GM19239 (cell line): ENCODE results near the gene MLN.

Source experiments
- DNase-seq: peaks from one replicate; pipeline ENCODE4 v3.0.0; 2011; ENCODE audit warnings: low spot score; ENCODE audit not compliant: insufficient read length
- FAIRE-seq: peaks from 2 replicates; lab custom pipeline; 2011; peaks lifted over from hg19 to GRCh38; lab: Jason Lieb, UNC

Gene MLN

GRCh38 chr6:33791620-33792019 lies 12.2 kb downstream of the MLN start:
- DNase-seq, result no peak

GRCh38 chr6:33790910-33791309 lies 12.9 kb downstream of the MLN start:
- no peak for FAIRE-seq

More at GRCh38 chr6:33791620-33792019, 12.2 kb downstream of the MLN start:
- no peak for FAIRE-seq

GRCh38 chr6:33790379-33790778 lies 13.4 kb downstream of the MLN start:
- FAIRE-seq (no peak), DNase-seq (no peak)

More at GRCh38 chr6:33790910-33791309, 12.9 kb downstream of the MLN start:
- DNase-seq, result no peak

- FAIRE-seq (no peak), DNase-seq (no peak)
These were observed 14.3 kb downstream of the MLN start for GRCh38 chr6:33789550-33789895.

DNA sequence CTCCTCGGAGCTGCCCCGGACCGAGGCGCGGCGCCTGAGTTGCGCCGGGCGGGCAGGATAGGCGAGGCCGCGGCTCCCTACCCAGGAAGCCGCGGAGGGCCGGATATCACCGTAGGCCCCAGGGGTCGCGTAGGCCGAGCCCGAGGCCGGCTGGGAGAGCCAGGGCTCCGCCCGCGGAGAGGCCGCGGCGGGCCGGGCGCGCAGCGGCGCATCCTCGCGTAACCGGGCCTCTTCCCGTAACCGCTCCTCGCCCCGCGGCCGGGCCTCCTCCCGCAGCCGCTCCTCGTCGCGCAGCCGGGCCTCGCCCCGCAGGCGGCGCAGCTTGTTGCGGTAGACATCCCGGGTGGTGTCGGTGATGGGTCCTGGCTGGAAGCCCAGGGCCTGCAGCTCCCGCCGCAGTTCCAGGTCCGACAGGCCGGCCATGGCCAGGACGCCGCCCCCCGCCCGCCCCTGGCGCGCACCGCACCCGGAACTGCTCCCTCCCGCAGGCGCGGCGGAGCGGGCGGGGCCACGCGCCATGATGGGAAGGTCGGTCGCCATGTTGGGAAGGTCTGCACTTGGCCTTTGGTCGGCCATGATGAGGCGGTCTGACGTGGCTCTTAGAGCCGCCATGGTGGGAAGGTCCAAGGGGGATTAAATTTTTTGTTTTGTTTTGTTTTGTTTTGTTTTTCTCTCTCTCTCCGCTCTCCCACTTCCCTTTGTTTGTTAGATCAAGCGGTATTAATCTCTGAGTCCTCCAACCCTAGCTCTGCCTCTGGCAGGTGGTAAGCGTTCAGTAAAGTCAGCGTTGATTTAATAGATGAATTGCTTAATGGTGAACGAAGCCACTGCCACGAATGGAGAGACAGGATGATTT lies 14.9 kb downstream of the MLN start, which contains the start of gene LEMD2:
LEMD2 (minus strand) TSS at position 437 of the 856 bp plus-strand sequence; CDS start at position 423, 14 bp downstream.
- peak; percentile 92 for FAIRE-seq
- DNase-seq, result peak; percentile 96

DNA sequence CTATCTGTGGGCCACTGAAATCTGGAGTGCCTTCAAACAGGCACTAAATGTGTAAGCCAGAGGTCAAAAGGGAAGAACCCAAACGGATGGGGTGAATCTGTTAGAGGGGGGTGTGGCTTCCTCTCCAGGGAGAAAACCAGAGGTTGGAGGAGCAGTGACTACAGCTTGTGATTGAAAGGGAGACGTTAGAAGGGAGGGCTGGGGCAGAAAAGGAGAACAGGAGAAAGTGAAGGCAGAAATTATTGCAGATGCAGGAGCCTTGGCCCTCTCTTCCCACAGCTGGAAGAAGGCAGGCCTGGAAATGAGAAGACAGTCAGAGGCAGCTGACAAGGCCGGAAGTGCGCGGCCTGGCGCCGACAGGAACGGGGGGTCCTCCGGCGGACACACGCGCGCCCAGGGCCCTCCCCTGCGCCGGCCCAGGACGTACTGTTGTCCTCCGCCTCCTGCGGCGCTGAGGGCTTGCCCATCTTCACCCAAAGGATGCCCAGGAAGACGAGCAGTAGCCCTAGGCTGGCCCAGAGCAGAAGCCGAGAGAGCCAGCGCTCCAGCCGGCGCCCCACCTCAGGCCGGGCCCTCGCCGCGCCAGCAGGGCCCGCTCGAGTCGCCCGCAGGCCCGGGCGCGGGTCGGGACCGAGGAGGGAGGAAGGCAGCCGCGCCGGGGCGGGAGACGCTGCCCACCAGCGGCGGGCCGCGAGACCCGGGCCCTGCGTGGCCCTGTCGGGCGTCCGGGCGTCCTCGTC lies 15.7 kb downstream of the MLN start:
- FAIRE-seq, result peak; percentile 72

DNA sequence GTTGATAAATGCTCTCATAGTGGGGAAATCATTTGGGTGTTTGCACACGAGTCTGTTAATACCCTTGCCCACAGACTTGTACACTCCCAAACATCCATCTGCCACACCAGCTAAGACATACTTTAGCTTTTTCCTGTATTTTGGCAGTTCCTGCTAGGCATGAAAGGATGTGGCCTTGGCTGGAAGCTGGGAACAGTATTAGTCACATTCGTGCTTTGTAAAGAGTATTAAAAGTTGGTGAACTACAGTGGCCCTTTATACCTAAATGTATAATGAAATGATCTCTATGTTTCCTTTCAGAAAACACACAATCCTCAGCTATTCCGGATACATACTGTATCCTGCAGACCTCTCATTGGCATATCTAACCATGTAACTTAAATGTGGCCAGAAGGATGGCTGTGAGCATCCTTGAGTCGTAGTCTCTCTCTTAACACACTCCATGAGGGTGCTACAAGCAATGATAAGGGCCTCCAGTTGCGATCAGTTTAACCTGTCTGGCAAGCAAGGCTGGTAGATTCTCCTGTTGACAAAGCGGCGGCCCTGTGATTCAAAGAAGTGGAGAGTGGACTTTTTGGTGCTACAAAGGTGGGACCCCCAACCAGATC lies 16.4 kb downstream of the MLN start:
- DNase-seq (no peak), FAIRE-seq (no peak)

More for the DNA sequence above, 15.7 kb downstream of the MLN start:
- peak; percentile 82 for DNase-seq

GRCh38 chr6:33786736-33787135 lies 17.1 kb downstream of the MLN start:
- no peak for FAIRE-seq
- no peak for DNase-seq

- FAIRE-seq (no peak), DNase-seq (no peak)
These were observed 18.0 kb downstream of the MLN start for GRCh38 chr6:33785778-33786177.

DNA sequence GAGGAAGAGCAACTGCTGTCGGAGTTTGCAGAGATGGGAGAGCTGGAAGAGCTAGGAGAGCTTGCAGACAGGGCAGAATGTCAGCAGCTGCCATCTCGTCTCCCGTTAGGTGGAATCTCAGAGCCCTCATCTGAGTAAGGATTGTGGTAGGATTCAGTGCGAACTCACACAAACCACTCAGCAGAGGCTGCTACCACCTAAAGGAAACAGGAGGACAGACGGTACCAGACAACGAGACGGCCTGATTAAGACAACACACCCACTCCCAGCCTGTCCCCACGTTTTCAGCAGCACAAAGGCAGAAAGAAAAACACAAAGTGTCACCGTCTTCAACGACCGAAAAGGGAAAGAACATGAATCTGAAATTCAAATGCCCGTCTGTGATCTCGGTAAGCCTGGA lies 19.0 kb downstream of the MLN start:
- no peak for DNase-seq
- FAIRE-seq, result no peak

DNA sequence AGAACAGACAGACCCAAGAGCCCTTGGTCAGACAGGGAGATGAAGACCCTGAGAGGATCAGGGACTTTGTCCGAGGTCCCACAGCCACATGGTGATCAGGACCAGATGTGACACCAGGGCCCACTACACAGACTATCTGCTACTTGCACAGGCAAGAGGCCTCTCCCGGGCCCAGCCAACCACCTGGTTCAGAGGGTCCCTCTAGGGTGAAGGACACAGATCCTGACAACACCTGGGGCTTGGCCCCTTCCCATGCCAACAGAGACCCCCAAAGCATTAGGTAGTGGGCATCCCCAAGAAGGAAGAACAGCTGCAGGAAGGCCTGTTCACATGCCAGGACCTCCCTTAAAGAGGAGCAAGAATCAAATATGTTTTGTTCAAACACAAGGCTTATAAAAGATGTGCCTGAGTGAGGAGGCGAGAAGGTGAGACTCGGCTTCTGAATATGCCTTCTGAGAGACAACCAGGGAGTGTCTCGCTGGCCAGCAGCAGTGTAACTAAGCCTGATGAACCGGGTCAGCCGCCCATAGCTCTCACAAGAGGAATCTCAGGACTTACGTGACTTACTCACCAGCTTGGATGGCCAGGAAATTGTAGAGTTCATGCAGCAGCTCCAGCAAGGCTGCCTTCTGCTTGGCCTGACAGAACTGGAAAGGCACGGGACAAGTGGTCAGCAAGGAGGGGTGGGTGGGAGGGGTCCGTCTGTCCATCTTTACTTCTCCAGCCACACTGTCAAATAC lies 19.9 kb downstream of the MLN start:
- FAIRE-seq, result no peak

DNA sequence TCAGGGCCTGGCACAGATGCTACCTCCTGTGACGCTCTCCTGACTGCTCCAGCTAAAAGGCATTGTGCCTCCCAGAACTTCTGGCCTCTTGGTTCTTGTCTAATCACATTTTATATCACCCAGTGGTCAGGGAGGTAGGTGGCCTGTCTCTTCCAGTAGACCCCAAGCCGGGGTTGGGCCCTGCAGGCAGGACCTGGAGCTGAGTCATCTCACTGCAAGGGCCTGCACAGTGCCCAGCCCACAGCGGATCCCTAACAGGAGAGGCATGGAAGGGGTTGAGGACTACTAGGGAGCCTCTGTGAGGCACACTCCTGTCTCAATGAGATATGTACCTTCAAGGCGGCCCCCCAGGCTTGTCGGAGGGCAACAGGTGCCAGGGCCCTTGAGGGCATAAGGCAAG lies 21.2 kb downstream of the MLN start:
- no peak for DNase-seq
- FAIRE-seq, result no peak

More for the DNA sequence above, 19.9 kb downstream of the MLN start:
- DNase-seq, result no peak

DNA sequence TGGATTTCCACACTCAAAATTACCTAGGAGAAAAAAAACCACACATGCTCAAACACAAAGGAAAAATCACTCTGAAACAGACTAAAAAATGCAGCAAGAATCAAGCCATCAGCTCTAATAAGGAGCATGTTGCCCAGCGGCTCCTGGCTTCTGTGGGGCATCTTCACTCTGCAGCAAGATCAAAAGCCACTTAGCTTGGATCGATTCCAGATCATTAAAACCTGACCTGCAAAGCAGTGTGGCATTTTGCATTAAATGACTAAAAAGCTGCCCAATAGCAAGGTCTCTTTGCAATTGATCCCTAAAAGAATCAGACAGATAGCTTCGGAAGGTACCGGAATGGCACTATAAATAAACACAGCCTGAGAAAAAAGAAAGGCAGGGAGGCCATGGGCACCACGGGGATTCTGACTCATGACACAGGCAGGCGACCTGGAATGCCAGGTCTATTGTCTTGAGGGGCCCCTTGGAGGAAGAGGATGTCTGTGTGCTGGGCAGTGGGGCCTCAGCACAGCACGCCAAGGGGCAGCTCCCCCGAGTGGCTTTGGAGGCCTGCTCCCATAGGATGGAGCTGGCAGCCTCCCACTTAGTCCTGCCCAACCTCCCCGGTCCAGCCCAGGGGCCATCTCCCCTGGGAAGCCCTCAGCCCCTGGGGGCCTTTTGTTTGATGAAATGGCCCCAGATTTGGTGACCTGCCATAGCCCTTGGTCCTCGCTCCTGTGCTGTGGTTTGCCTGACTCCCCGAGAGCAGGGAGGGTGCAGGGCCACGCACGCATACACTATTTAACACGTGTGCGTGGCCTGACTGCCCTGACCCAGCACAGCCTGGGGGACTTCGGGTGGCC lies 22.4 kb downstream of the MLN start:
- FAIRE-seq (no peak), DNase-seq (no peak)

GRCh38 chr6:33779895-33780294 lies 23.9 kb downstream of the MLN start:
- no peak for FAIRE-seq
- no peak for DNase-seq

- FAIRE-seq (no peak), DNase-seq (no peak)
These were observed 24.5 kb downstream of the MLN start for GRCh38 chr6:33779290-33779689.

- FAIRE-seq, result no peak
These were observed 25.2 kb downstream of the MLN start for GRCh38 chr6:33778444-33779121.

DNA sequence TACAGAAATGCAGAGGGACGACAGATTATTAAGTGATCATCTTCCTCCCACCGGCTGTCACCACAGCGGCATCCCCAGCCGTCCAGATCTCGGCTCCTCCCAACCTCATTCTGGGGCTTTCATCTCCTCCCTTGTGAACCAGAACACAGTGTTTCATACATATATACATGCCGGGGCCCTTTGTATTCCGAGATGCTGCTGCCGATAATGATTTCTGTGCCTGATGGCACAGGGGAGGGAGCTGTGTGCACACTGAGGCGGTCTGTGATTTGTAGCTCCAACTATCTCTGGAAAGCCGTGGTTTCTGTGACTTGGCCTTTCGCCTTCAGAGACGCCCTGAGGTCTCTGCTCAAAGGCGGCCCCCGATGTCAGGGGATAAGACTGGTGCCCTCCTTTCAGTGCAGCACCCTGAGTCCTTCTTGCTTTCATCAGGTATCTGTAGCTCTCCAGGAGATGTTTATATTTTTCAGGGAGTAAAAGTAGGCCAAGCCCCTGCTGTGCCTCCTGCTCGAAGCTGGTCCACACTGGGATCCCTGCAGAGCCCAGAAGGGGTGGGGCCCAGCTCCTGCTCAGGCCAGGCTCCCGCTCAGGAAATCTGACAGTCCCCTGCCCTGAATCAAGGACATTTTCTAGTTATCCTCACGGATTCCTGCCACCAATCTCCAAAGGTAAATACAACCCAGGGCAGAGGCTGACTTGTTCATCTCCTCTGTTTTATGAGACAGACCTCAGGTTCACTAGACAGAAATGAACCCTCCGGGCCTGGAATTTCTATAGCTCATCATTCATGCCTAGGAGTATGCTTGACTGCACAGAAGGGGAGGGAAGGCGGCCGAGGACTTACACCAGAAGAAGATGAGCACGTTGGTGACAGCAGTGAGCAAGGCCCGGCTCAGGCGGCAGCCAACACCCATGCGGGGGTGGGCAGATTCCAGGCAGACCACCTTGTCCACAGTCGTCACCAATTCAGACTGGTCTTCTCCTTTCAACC lies 26.1 kb downstream of the MLN start:
- no peak for FAIRE-seq
- no peak for DNase-seq

More at GRCh38 chr6:33778444-33779121, 25.2 kb downstream of the MLN start:
- DNase-seq, result no peak

DNA sequence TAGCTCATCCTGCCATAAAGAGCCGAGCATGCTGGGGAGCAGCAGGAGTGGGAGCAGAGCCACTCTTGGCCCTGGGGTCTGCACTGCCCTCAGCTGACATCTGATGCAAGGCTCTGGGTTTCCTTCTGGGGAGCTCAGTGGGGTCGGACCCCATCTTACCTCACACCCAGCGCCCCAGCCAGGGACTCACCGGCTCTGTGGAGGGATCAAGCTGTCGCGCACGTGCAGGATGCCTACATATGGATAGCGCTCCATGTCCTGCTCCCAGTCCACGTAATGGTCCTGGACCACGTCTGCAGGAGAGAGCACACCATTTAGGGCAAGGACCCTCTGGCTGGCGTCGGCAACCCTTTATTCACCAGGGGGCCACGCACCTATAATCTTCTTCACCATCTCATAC lies 27.0 kb downstream of the MLN start:
- DNase-seq (no peak), FAIRE-seq (no peak)
